DMS153 (cell line): ENCODE data around the gene SLC5A1.
"Not testable (repeated sequence)": the region's sequence is repeated elsewhere in the genome, so short reads cannot be mapped to it uniquely, and the experiment has no call there.

Experiments
- DNase-seq: peaks from one replicate; lab custom pipeline; 2025; lab: John Stamatoyannopoulos, UW

The SLC5A1 gene

DNA sequence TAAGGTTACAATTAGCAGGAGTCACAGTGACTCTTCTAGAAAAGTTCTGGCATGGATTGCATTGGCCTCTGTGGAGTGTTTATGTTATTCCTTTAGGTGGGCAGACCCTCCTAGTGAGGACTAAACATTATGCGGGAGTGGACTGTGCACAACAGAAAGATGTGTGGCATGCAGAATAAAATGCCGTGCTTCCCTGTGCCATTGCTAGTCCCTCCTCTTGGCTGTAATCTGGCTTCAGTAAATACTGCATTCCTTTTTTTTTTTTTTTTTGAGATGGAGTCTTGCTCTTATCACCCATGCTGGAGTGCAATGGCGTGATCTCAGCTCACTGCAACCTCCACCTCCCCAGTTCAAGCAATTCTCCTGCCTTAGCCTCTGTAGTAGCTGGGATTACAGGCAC lies 45.0 kb downstream of the SLC5A1 start:
- no peak for DNase-seq

DNA sequence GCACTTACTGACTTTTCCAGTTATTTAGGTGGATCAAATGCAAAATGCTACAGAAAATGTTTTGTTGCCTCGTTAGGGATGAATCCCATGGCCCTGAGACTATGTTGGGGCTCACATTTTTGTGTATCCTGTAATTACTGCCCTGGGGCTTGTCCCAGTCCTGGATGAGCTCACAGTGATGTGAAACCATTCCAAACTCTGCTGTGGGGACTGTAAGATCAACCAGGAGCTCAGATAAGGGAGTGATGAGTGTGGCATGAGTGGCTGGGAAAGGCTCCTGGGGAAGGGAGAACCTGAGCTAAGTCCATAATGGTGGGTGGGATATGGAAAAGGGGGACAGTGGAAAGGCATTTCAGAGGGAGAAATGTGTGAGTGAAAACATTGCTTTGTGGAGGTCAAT lies 54.0 kb downstream of the SLC5A1 start:
- no peak for DNase-seq

DNA sequence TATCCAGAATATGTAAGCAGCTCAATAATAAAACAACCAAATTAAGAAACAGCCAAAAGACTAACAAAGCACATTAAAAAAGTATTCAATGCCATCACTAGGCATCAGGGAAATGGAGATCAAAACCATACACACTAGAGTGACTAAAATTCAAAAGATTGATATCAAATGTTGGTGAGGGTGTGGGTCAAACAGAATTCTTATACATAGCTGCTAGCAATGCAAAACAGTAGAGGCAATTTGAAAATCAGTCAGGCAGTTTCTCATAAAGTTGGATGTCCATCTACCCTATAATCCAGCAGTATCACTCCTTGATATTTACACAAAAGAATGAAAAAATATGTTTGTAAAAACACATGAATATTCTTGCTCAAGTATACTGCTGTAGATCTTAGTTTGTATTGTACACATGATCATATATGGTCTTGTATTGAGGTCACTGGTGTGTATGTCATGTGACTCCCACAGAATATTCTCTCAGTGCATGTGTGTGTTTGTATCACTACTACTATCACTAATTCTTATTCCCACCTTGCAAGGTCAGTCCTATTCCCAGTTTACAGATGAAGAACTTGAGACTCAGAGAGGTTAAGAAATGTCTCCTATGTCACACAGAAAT lies 54.9 kb downstream of the SLC5A1 start:
- no peak for DNase-seq

DNA sequence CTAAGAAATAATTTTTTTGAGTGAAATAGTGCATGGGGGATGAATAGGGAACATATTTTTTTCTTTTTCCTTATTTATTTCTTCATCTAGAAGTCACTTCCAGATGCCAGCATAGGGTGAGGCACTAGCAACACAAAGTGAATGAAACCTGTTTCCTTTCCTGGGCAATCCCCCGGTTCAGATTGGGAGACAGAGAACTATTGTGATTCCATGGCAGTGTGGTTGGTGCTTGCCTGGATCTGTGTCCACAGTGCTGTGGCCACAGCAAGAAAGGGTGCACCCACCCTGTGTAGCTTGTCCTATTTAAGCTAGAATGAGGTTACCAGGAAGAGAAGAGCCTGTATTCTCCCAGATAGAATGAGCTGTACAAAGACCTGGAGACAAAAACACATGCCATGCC lies 57.6 kb downstream of the SLC5A1 start:
- no peak for DNase-seq

DNA sequence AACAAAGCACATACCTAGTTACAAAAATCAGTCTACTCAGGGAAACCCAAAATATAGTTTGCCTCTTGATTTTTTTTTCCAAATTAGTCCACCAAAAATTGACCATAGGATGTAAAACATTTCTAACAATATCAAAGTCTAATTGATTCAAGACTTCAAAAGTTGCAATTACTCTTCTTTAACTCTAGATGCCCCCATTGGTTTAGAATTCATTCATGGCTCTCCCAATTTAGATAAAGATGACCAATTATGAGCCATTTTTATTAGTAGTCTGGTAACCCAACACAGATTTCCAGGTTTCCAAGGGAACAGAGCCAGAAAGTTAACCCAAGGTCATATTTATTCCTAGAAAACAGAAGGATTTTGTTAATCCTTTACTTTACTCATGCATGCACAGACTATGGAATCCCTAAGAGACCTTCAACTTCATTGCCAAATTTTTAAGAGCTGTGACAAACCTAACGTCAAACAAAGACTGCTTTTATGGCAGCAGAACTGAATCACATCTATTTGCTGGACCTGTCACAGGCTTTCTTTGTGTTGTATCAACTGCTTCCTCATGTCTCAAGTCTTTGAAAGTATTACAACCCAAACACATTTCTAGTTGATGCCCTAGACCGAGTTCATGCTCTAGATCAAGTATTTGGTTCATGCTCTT lies 60.7 kb downstream of the SLC5A1 start:
- DNase-seq: no peak

DNA sequence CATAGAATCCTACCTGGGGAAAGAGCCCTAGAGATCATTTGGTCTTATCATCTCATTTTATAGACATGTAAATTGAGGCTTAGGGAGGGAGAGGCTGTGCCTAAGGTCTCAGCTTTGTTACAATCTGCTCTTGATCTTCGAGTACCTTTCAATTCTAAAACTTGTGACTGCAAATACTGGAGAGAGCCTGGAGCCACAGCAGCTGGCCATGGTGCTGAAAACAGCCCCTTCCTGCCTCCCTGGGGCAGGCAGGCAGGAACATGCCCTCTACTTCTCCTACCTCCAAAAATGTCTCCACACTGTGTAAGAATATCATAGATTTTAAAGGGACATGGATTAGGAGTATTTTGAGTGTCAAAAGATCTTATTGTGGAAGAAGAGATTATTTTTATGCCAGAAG lies 63.9 kb downstream of the SLC5A1 start:
- DNase-seq: no peak

DNA sequence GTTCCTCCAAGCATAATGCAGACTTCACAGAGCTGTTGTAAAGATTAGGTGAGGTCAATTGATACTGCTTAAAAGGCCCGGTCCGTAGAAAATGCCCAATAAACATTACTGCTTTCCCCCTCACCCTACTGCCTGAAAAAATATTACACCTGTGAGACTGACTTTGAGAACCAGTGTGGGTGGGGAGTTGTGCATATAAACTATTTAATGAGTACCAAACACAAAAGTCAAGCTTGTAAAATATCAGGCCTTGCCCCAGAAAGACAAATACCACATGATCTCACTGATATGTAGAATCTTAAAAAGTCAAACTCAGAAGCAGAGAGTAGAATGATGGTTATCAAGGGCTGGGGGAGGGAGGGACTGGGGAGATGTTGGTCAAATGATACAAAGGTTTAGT lies 69.3 kb downstream of the SLC5A1 start:
- DNase-seq: no peak

DNA sequence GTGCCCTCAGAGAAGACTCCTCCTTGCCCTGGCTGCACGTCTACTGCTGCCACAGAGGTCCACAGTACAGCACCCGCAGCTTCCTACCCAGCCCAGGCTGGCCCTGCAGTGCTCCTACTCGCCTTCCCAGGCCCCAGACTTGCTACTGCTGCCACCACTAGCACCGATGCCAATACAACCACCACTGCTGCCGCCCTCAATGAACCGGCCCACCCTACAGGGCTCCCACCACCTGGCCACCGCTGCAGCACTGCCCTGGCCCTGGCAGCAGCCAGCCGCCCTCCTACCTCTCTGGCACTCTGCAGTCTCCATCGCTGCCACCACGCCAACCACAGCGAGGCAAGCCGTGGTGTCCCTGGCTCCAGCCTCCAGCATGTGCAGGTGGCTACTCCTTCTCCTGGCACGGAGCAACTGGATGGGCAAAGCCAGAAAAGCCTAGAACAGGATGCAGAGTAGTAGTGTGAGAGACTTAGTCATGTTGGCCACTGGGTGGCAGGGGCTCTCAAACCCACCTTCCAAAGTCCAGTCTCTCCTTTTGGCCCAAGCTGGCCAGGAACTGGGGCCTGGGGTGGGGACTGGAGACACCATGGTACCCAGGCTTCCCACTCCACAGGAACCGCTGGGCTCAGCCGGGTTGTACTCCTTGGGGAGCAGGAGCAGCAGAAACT lies 76.6 kb downstream of the SLC5A1 start:
- DNase-seq: no peak

DNA sequence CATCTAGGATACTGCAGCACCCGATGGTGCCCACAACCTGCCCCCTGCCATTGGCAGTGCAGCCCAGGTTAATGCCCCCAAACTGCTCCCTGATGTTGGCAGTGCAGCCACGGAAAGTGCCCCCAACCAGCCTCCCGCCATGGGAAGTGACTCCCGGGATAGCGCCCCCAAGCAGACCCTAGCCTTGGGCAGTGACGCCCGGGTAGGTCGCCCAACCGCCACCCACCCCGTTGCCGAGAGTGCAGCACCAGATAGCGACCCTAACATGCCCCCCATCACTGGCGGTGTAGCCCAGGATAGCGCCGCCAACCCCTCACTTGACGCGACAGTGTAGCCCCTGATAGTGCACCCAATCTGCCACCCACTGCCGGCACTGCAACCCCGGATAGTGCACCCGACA lies 77.5 kb downstream of the SLC5A1 start:
- no peak for DNase-seq

DNA sequence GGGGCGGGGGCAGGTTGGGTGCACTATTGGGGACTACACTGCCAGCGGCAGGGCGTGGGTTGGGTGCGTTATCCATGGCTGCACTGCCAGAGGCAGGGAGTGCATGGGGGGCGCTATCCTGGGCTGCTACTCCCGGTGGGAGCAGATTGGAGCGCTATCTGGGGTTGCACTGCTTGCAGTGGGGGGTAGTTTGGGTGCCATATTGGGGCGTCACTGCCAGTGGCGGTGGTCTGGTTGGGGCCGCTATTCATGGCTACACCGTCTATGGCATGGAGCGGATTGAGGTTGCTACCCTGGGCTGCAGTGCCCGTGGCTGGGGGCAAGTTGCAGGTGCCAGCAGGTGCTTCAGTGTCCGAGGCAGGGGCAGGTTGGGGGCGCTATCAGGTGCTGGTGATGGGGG lies 79.8 kb downstream of the SLC5A1 start:
- DNase-seq: no peak

DNA sequence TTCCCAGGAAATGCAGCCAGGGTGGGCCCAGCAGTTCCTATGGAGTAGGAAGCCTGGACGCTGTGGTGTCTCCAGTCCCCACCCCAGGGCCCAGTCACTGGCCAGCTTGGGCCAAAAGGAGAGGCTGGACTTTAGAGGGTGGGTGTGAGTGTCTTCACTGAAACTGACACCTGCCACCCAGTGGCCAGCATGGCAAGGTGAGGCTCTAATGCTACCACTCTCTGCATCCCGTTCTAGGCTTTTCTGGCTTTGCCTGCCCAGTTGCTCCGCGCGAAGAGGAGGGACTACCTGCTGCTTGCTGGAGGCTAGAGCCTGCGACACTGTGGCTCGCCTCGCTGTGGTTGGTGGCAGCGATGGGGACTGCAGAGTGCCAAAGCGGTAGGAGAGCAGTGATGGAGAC lies 80.6 kb downstream of the SLC5A1 start:
- peak; percentile 26 for DNase-seq

DNA sequence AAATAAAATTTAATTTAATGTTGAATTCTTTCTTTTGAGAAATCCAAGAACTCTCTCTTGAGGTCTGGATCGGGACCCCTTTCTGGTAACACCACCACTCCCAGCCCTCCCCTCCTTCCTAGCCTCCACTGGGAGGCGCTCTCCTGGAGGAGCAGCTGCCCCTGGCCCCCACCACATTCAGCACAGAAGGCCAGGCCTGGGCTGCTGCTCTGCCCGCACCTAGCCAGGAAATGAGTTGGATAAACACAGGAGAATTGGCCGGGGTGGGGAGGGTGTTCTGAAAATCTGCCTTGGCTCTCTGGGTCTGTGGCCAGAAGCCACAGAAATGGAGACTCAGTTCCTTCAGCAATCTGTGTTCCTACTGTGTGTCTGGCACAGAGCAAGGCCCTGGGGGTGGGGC lies 84.8 kb downstream of the SLC5A1 start:
- DNase-seq: no peak

DNA sequence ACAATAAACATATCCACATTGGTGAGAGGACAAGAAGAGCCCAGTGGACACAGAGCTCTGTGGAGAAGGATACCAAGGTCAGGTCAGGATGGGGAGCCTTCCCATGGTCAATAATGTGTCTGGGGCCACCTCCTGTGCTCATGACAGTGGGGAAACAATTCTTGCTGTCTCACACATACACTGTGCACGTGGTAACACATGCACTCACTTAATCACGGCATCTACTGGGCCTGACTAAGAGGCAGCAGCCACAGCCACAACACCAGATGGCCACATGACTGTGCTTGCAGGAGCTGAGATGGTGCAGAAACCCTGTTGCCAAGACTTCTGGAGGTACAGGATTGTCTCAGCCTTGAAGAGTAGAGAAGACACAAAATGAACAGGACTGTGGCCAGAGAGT lies 87.4 kb downstream of the SLC5A1 start:
- no peak for DNase-seq

DNA sequence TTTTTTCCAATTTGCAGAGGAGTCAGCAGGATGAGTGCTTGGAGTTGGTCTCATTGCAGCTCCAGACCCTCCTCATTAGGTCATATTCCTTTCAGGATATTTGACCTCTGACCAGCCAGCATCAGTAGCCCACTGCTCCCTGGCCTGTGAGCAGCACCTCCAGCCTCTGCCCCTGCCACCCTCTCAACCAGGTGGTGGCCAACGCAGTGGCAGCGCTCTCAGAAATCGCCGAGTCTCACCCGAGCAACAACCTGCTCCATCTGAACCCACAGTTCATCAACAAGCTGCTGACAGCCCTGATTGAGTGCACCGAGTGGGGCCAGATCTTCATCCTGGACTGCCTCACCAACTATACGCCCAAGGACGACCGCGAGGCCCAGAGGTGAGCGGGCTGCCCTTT lies 89.1 kb downstream of the SLC5A1 start:
- no peak for DNase-seq

DNA sequence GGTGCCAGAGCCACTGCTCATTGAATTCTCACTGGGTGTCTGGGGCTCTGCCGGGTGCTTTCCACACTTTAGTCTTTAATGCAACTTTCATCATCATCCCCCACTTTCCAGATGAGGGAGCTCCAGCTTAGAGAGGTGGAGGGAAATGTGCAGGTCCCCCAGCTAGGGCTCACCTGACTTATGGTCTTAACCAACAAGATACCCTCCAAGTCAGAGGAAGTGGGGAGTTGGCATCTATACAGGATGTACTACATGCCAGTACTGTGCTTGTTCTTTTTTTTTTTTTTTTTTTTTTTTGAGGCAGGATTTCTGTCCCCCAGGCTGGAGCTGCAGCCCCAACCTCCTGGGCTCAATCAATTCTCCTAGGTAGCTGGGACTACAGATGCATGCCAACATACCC lies 89.7 kb downstream of the SLC5A1 start:
- no peak for DNase-seq

DNA sequence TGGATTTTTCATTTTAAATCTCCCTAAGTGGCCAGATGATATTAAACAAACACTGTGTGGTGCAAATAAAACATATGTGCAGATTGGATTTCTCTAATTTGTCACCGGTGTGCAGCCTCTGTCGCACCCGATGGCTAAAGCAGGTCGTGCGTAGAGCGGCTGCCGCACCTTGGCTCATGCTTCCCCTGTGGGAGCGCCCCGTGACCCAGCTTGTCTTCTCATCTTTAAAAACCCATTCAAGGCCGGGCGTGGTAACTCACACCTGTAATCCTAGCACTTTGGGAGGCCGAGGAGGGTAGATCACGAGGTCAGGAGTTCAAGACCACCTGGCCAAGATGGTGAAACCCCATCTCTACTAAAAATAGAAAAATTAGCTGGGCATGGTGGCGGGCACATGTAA lies 91.7 kb downstream of the SLC5A1 start:
- not testable (repeated sequence) for DNase-seq

DNA sequence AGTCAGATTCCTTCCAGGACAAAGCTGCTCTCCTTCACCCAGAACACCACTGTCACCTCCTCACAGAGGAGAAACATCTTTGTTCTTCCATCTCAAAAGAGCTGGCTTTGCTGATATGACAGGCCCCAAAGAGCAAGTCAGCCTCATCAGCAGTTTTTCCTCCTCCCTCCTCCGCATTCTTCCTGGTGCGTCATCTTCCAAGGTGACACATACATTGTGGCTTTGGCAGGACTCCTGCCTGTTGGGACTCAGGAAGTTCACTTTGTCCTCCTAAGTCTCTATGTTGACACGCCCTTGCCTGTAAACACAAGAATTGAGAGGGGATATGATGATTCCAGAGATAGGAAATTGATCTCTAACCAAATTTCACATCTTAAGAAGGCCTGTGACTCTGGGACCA lies 92.9 kb downstream of the SLC5A1 start:
- not testable (repeated sequence) for DNase-seq

DNA sequence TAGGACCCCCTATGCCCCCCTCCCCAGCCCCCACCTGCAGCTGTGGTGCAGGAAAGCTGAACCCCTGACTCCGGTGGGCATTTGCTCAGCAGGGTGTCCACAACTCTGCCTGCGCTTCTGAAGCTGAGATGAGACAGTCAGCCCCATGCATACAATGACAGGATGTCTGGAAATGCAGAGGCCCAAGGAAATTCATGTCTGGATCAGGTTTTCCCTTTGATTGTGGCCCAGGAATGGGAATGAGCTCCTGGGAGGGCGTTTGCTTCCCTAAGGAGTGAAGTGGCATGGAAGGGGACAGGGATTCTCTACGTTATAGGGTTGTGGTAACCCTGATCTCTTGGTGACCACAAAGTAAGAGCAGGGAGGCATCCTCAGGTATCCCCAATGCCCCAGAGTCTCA lies 93.8 kb downstream of the SLC5A1 start:
- not testable (repeated sequence) for DNase-seq

DNA sequence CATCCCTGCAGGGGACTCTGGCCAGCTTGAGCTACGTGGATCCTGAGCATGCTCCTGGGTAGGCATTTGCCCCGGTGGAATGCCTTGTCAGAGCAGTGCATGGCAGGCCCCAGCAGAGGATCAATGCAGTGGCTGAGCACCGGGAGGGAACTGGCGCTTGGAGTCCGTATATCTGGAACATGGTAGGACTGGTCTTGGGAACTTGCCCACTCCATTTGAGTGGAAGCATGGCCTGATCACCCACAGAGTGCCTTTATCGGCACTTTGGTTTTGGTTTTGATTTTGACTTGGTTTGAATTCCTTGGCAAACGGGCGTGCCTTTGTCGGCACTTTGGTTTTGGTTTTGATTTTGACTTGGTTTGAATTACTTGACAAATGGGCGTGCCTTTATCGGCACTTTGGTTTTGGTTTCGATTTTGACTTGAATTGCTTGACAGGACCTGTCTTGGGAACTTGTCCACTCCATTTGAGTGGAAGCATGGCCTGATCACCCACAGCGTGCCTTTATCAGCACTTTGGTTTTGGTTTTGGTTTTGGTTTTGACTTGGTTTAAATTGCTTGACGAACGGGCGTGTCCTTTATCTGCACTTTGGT lies 94.8 kb downstream of the SLC5A1 start:
- peak; percentile 54 for DNase-seq

DNA sequence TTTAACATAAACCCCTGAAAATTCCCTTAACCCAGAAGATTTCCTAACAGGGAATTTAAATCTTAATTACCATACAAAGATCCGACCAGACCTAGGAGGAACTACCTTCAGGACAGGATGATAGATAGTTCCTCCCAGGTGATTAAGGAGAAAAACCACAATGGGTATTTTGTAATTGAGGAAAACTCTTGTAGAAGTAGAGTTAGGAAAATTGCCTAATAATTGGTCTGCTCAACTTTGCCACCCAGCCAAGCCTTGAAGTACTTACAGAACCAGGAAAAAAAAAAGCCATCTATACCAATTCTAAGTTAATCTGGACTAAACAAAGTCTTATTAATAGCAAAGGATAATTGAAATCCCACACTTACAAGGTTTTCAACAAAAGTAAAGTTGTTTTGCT lies 95.5 kb downstream of the SLC5A1 start:
- DNase-seq: not testable (repeated sequence)

DNA sequence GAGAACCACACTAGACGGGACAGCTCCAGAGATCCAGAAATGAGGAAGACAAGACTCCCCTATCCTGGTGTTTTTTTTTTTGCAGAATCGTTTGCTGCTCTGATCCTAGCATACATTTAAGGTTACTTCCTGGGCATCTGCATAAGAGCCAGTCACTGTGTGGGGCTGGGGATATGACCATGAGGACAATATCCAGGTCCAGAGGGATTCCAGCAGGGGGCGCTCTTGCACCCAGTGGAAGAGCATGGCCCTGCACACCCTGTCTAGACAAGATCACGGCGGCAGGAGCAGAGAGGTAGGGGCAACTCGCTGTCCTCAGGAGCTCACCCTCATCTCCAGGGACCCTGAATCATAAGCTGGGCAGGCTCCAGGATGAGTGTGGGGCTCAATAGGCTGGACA lies 97.6 kb downstream of the SLC5A1 start:
- DNase-seq: peak; percentile 34

DNA sequence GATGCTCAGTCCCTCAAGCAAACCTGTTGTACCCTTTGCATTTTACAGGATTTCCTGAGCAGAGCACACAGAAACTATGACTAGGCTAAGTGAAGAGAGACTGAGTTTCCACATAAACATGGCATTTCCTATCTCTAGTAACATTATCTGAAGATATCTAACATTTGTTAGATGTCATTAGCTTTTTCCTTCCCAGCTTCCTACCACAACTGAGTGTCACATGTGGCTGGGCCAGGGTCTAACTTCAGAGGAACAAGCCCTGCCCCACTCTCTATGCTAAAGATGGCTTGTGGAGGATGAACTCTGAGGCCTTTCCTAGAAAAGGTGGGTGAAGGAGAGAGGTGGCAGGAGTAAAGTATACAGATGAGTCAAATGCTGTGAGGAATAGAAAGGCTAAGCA lies 99.5 kb downstream of the SLC5A1 start:
- DNase-seq: no peak
